ENCODE measurements around the gene GIMD1. TPM values are rescaled to one million over a fixed set of nuclear protein-coding genes. Genes with fewer than 3 reads are reported as not detected.

GIMD1 gene
- polyA plus RNA-seq, 1 experiment, result not detected

- DNase-seq (ENCODE audit: low read depth, low spot score), result no peak
- no peak for TF ChIP-seq CTCF (IDR thresholded peaks at IDR 0.05; ENCODE audit: low read depth, low read length)
- ChIA-PET CTCF (interaction anchor here (0.7 to 4.9 kb wide), 9 partner anchors 9 to 527 kb away, joined by 3 to 66 read pairs (median 15); no protein-coding TSS in a partner anchor), POLR2A (no interaction called here)
- Histone ChIP-seq H3K27ac (ENCODE audit: low read depth, low read length) (no peak overlapping the region), H3K27me3 (ENCODE audit: control insufficient read depth, insufficient read depth, low read length) (no peaks in the 10 kb centered on the region), H3K9me3 (ENCODE audit: control insufficient read depth, insufficient read depth, low read length) (no peaks in the 10 kb centered on the region), H3K4me3 (ENCODE audit: low read depth, low read length) (no peak overlapping the region)
These were observed 2.6 kb upstream of the GIMD1 start for GRCh38 chr4:106371161-106371560.

GRCh38 chr4:106370214-106370613 lies 1.6 kb upstream of the GIMD1 start:
- Histone ChIP-seq H3K27ac (ENCODE audit: low read depth, low read length) (no peak overlapping the region), H3K4me3 (ENCODE audit: low read depth, low read length) (no peak overlapping the region), H3K27me3 (ENCODE audit: control insufficient read depth, insufficient read depth, low read length) (no peaks in the 10 kb centered on the region), H3K9me3 (ENCODE audit: control insufficient read depth, insufficient read depth, low read length) (no peaks in the 10 kb centered on the region)
- TF ChIP-seq CTCF (IDR thresholded peaks at IDR 0.05; ENCODE audit: low read depth, low read length), result no peak
- CTCF ChIA-PET, result interaction anchor here (0.5 to 4.9 kb wide), 38 partner anchors 9 to 1295 kb away, joined by 3 to 66 read pairs (median 4); no protein-coding TSS in a partner anchor
- DNase-seq (ENCODE audit: low read depth, low spot score), result no peak
- POLR2A ChIA-PET, result no interaction called here

GRCh38 chr4:106369456-106370060 lies 980 bp upstream of the GIMD1 start:
- Histone ChIP-seq H3K9me3 (ENCODE audit: control insufficient read depth, insufficient read depth, low read length) (no peaks in the 10 kb centered on the region), H3K4me3 (ENCODE audit: low read depth, low read length) (no peak overlapping the region), H3K27ac (ENCODE audit: low read depth, low read length) (no peak overlapping the region), H3K27me3 (ENCODE audit: control insufficient read depth, insufficient read depth, low read length) (no peaks in the 10 kb centered on the region)
- peak; percentile 82 for TF ChIP-seq CTCF (IDR thresholded peaks at IDR 0.05; ENCODE audit: low read depth, low read length)
- peak; percentile 61 for DNase-seq (ENCODE audit: low read depth, low spot score)
- POLR2A ChIA-PET, result no interaction called here
- CTCF ChIA-PET, result interaction anchor here (0.5 to 4.9 kb wide), 39 partner anchors 10 to 1296 kb away, joined by 3 to 66 read pairs (median 4); no protein-coding TSS in a partner anchor

- no peak for TF ChIP-seq CTCF (IDR thresholded peaks at IDR 0.05; ENCODE audit: low read depth, low read length)
- no peak overlapping the region for H3K4me3 ChIP-seq (ENCODE audit: low read depth, low read length)
- H3K27me3 ChIP-seq (ENCODE audit: control insufficient read depth, insufficient read depth, low read length), result no peaks in the 10 kb centered on the region
- H3K9me3 ChIP-seq (ENCODE audit: control insufficient read depth, insufficient read depth, low read length), result no peaks in the 10 kb centered on the region
- CTCF ChIA-PET, result interaction anchor here (2.3 to 4.9 kb wide), 2 partner anchors 100 to 137 kb away, joined by 10 to 66 read pairs; no protein-coding TSS in a partner anchor
- H3K27ac ChIP-seq (ENCODE audit: low read depth, low read length), result no peak overlapping the region
- DNase-seq (ENCODE audit: low read depth, low spot score), result no peak
- POLR2A ChIA-PET, result no interaction called here
These were observed 1.5 kb downstream of the GIMD1 start for GRCh38 chr4:106367072-106367471.

GRCh38 chr4:106366026-106366425 lies 2.6 kb downstream of the GIMD1 start:
- Histone ChIP-seq H3K9me3 (ENCODE audit: control insufficient read depth, insufficient read depth, low read length) (no peaks in the 10 kb centered on the region), H3K27me3 (ENCODE audit: control insufficient read depth, insufficient read depth, low read length) (no peaks in the 10 kb centered on the region), H3K4me3 (ENCODE audit: low read depth, low read length) (no peak overlapping the region), H3K27ac (ENCODE audit: low read depth, low read length) (peak overlapping the region; percentile 42)
- DNase-seq (ENCODE audit: low read depth, low spot score), result no peak
- TF ChIP-seq CTCF (IDR thresholded peaks at IDR 0.05; ENCODE audit: low read depth, low read length), result no peak
- ChIA-PET CTCF (interaction anchor here (0.9 to 4.2 kb wide), 5 partner anchors 38 to 533 kb away, joined by 3 to 22 read pairs (median 9); no protein-coding TSS in a partner anchor), POLR2A (no interaction called here)

Data from AG04450 (cell line).